A549 treated with AZD9567 at 1 μM for 4 hours (cell line): ENCODE data around the gene CHRNA5. TPM values are rescaled to one million over a fixed set of nuclear protein-coding genes. Genes with fewer than 3 reads are reported as not detected.

ENCODE experiments used
- total RNA-seq: library from RNA; stranded (reverse); fragments of 200-300 nt; extraction: Qiagen RNA extraction; gene quantifications from 5 replicates; pipeline ENCODE4 v1.2.3, GENCODE V29; 2022; ENCODE audit not compliant: insufficient read depth

CHRNA5 gene
- 27.8 to 38.1 TPM (median 31.9 TPM) in 5 replicates for total RNA-seq

GRCh38 chr15:78565097-78565950 is at the start of gene CHRNA5:
Gene CHRNA5 (plus strand): TSS chr15:78565520. CDS start chr15:78565720, 200 bp downstream.

GRCh38 chr15:78540141-78540870 is 25.0 kb upstream of the CHRNA5 start, which contains the start of gene PSMA4:
Gene PSMA4 (plus strand): TSS chr15:78540444. CDS start chr15:78541928, 1,484 bp downstream.

GRCh38 chr15:78620527-78621421 is 55.5 kb downstream of the CHRNA5 start, which contains the start of gene CHRNA3:
Gene CHRNA3 (minus strand): TSS chr15:78620996. CDS start chr15:78620794, 202 bp downstream.

GRCh38 chr15:78641102-78641748 is 75.9 kb downstream of the CHRNA5 start, which contains the start of gene CHRNB4:
Gene CHRNB4 (minus strand): TSS chr15:78641210. CDS start chr15:78641133, 77 bp downstream.

Other genes with a start within 250 kb of the CHRNA5 start
- gene CRABP1, start 225.2 kb upstream of the CHRNA5 start, total RNA-seq = 1.3 to 6.1 TPM (median 1.9 TPM) in 5 replicates
- 34.6 to 55.8 TPM (median 47.2 TPM) in 5 replicates for gene IREB2, start 127.3 kb upstream of the CHRNA5 start, total RNA-seq
- gene HYKK, start 57.9 kb upstream of the CHRNA5 start, total RNA-seq = 4.7 to 7.7 TPM (median 6.0 TPM) in 5 replicates
- gene PSMA4, start 25.1 kb upstream of the CHRNA5 start, total RNA-seq = 373 to 625 TPM (median 393 TPM) in 5 replicates
- 0.34 to 0.46 TPM (median 0.36 TPM) in 4 of 5 replicates, not detected in the other for gene CHRNA3, start 55.5 kb downstream of the CHRNA5 start, total RNA-seq
- 0.97 to 1.2 TPM (median 1.1 TPM) in 4 of 5 replicates, not detected in the other for gene CHRNB4, start 75.7 kb downstream of the CHRNA5 start, total RNA-seq
- gene ADAMTS7, start 245.9 kb downstream of the CHRNA5 start, total RNA-seq = 6.9 to 7.9 TPM (median 7.6 TPM) in 5 replicates